Activated CD4-positive, alpha-beta memory T cell treated with anti-CD3 and anti-CD28 coated beads, Interleukin-2, amount 10 ng/mL, durations not matched to agents 7 days and 5 days (primary cell): Measurements from ENCODE around the gene FRAT2. TPM values are rescaled to one million over a fixed set of nuclear protein-coding genes. Genes with fewer than 3 reads are reported as not detected.
A peak's percentile ranks its signal among the peaks of the same experiment; 100 is the strongest.

Experiments used
- CTCF ChIA-PET: fragments of 350-600 bp; sonication (Branson Sonifier 250); formaldehyde crosslinking; loops from one replicate; lab custom pipeline; 2021; ENCODE audit warnings: antibody characterized with exemption, inconsistent platforms; lab: Charles Lee
- POLR2A ChIA-PET: fragments of 350-600 bp; sonication (Branson Sonifier 250); formaldehyde crosslinking; loops from one replicate; lab custom pipeline; 2021; ENCODE audit warnings: antibody characterized with exemption; lab: Charles Lee
- DNase-seq: peaks from one replicate; pipeline ENCODE4 v3.0.0-alpha.2; 2020
- H3K27ac Mint-ChIP-seq: one replicate; pipeline ENCODE4 v1.8.0; 2021; ENCODE audit warnings: mild to moderate bottlenecking, mixed read lengths
- H3K27me3 Mint-ChIP-seq: one replicate; pipeline ENCODE4 v1.8.0; 2021; ENCODE audit warnings: mixed read lengths
- H3K36me3 Mint-ChIP-seq: one replicate; pipeline ENCODE4 v1.8.0; 2021; ENCODE audit warnings: low read depth, mixed read lengths
- H3K4me1 Mint-ChIP-seq: one replicate; pipeline ENCODE4 v1.8.0; 2021; ENCODE audit warnings: mixed read lengths
- H3K4me3 Mint-ChIP-seq: one replicate; pipeline ENCODE4 v1.8.0; 2021; ENCODE audit warnings: mild to moderate bottlenecking, mixed read lengths
- H3K9me3 Mint-ChIP-seq: one replicate; pipeline ENCODE4 v1.8.0; 2021; ENCODE audit warnings: mixed read lengths
- total RNA-seq, 2 experiments: library from RNA; stranded (reverse); gene quantifications; one replicate each; pipeline ENCODE4 v1.2.3, GENCODE V29; 2021

The FRAT2 gene
- total RNA-seq, 2 experiments from 2014 or later, result 11.1 to 11.5 TPM

- no peak overlapping the region for H3K4me3 Mint-ChIP-seq
- H3K27ac Mint-ChIP-seq, result no peak overlapping the region
Measured at GRCh38 chr10:97331153-97331703, 3.3 kb downstream of the FRAT2 start.

GRCh38 chr10:97329766-97330165 is 4.8 kb downstream of the FRAT2 start:
- POLR2A ChIA-PET, result interaction anchor here (2.0 to 5.8 kb wide), 3 partner anchors 10 to 37 kb away, joined by 5 to 51 read pairs (median 14); partner anchors contain the start of genes ARHGAP19 and FRAT1

More at GRCh38 chr10:97331153-97331703, 3.3 kb downstream of the FRAT2 start:
- H3K9me3 Mint-ChIP-seq, result no peaks in the 10 kb centered on the region
- H3K27me3 Mint-ChIP-seq, result peaks cover 4% of the 10 kb centered on the region
- CTCF ChIA-PET, result interaction anchor here (2.3 kb wide), 1 partner anchor 12 kb away, joined by 14 read pairs; the partner anchor contains the start of gene FRAT1
- POLR2A ChIA-PET, result interaction anchor here (1.5 to 5.8 kb wide), 2 partner anchors 9 to 12 kb away, joined by 5 to 51 read pairs; partner anchors contain the start of gene FRAT1
- peaks cover 26% of the 10 kb centered on the region for H3K36me3 Mint-ChIP-seq
- DNase-seq, result no peak
- H3K4me1 Mint-ChIP-seq, result peaks cover 62% of the 10 kb centered on the region

GRCh38 chr10:97328646-97329453 is 5.7 kb downstream of the FRAT2 start:
- Mint-ChIP-seq H3K4me3 (no peak overlapping the region), H3K27ac (no peak overlapping the region)
- no peak for DNase-seq

More at GRCh38 chr10:97329766-97330165, 4.8 kb downstream of the FRAT2 start:
- Mint-ChIP-seq H3K27ac (no peak overlapping the region), H3K9me3 (no peaks in the 10 kb centered on the region), H3K4me3 (no peak overlapping the region), H3K27me3 (no peaks in the 10 kb centered on the region), H3K36me3 (peaks cover 26% of the 10 kb centered on the region), H3K4me1 (peaks cover 58% of the 10 kb centered on the region)
- CTCF ChIA-PET, result no interaction called here
- no peak for DNase-seq

GRCh38 chr10:97327348-97328294 is 6.9 kb downstream of the FRAT2 start:
- Mint-ChIP-seq H3K27me3 (no peaks in the 10 kb centered on the region), H3K4me1 (peaks cover 48% of the 10 kb centered on the region), H3K36me3 (peaks cover 20% of the 10 kb centered on the region), H3K9me3 (no peaks in the 10 kb centered on the region), H3K4me3 (no peak overlapping the region), H3K27ac (peak overlapping the region; percentile 75)
- no peak for DNase-seq
- CTCF ChIA-PET, result interaction anchor here (0.6 to 1.3 kb wide), 2 partner anchors 49 to 81 kb away, joined by 3 to 5 read pairs; no protein-coding TSS in a partner anchor
- POLR2A ChIA-PET, result interaction anchor here (0.9 to 2.6 kb wide), 3 partner anchors 8 to 35 kb away, joined by 3 to 14 read pairs (median 5); partner anchors contain the start of genes ARHGAP19 and FRAT1

More at GRCh38 chr10:97328646-97329453, 5.7 kb downstream of the FRAT2 start:
- Mint-ChIP-seq H3K9me3 (no peaks in the 10 kb centered on the region), H3K27me3 (no peaks in the 10 kb centered on the region), H3K4me1 (peaks cover 58% of the 10 kb centered on the region), H3K36me3 (peaks cover 26% of the 10 kb centered on the region)
- CTCF ChIA-PET, result interaction anchor here (1.3 kb wide), 1 partner anchor 50 kb away, joined by 5 read pairs; no protein-coding TSS in a partner anchor
- POLR2A ChIA-PET, result interaction anchor here (2.0 to 2.6 kb wide), 2 partner anchors 9 to 36 kb away, joined by 5 to 14 read pairs; partner anchors contain the start of genes ARHGAP19 and FRAT1

- Mint-ChIP-seq H3K27me3 (peaks cover 2% of the 10 kb centered on the region), H3K9me3 (no peaks in the 10 kb centered on the region), H3K4me1 (peaks cover 46% of the 10 kb centered on the region), H3K4me3 (no peak overlapping the region), H3K36me3 (peaks cover 10% of the 10 kb centered on the region), H3K27ac (no peak overlapping the region)
- ChIA-PET CTCF (interaction anchor here (0.7 to 1.1 kb wide), 4 partner anchors 8 to 138 kb away, joined by 3 to 4 read pairs (median 4); partner anchors contain the start of gene RRP12), POLR2A (interaction anchor here (0.8 to 1.3 kb wide), 2 partner anchors 8 to 11 kb away, joined by 3 to 8 read pairs; partner anchors contain the start of gene FRAT2)
- no peak for DNase-seq
Measured at GRCh38 chr10:97325754-97326153, 8.8 kb downstream of the FRAT2 start.

- no peak overlapping the region for H3K27ac Mint-ChIP-seq
- no peaks in the 10 kb centered on the region for H3K9me3 Mint-ChIP-seq
- CTCF ChIA-PET, result interaction anchor here (0.7 kb wide), 1 partner anchor 9 kb away, joined by 4 read pairs; no protein-coding TSS in a partner anchor
- peaks cover 6% of the 10 kb centered on the region for H3K36me3 Mint-ChIP-seq
- no peak for DNase-seq
- no peak overlapping the region for H3K4me3 Mint-ChIP-seq
- peaks cover 2% of the 10 kb centered on the region for H3K27me3 Mint-ChIP-seq
- POLR2A ChIA-PET, result no interaction called here
- H3K4me1 Mint-ChIP-seq, result peaks cover 41% of the 10 kb centered on the region
Measured at GRCh38 chr10:97323501-97323900, 11.0 kb downstream of the FRAT2 start.

- Mint-ChIP-seq H3K4me3 (peak overlapping the region; percentile 79), H3K9me3 (no peaks in the 10 kb centered on the region), H3K27me3 (peaks cover 4% of the 10 kb centered on the region), H3K27ac (no peak overlapping the region), H3K36me3 (peaks cover 2% of the 10 kb centered on the region), H3K4me1 (peaks cover 28% of the 10 kb centered on the region)
- no peak for DNase-seq
- ChIA-PET POLR2A (interaction anchor here (1.0 kb wide), 1 partner anchor 10 kb away, joined by 5 read pairs; no protein-coding TSS in a partner anchor), CTCF (interaction anchor here (0.8 to 1.5 kb wide), 2 partner anchors 10 to 11 kb away, joined by 3 to 6 read pairs; no protein-coding TSS in a partner anchor)
Measured at GRCh38 chr10:97321804-97322190, 12.7 kb downstream of the FRAT2 start.

- Mint-ChIP-seq H3K27ac (no peak overlapping the region), H3K27me3 (peaks cover 4% of the 10 kb centered on the region), H3K4me1 (peaks cover 25% of the 10 kb centered on the region), H3K4me3 (peak overlapping the region; percentile 79), H3K9me3 (no peaks in the 10 kb centered on the region), H3K36me3 (peaks cover 2% of the 10 kb centered on the region)
- ChIA-PET CTCF (interaction anchor here (0.8 to 1.5 kb wide), 2 partner anchors 11 to 12 kb away, joined by 3 to 6 read pairs; no protein-coding TSS in a partner anchor), POLR2A (interaction anchor here (1.0 kb wide), 1 partner anchor 11 kb away, joined by 5 read pairs; no protein-coding TSS in a partner anchor)
- DNase-seq, result no peak
Measured at GRCh38 chr10:97321032-97321803, 13.3 kb downstream of the FRAT2 start.

- Mint-ChIP-seq H3K27me3 (peaks cover 4% of the 10 kb centered on the region), H3K27ac (peak overlapping the region; percentile 69), H3K36me3 (peaks cover 2% of the 10 kb centered on the region), H3K4me1 (peaks cover 25% of the 10 kb centered on the region), H3K4me3 (peak overlapping the region; percentile 79), H3K9me3 (no peaks in the 10 kb centered on the region)
- DNase-seq, result peak; percentile 33
- ChIA-PET CTCF (interaction anchor here (1.0 to 2.4 kb wide), 4 partner anchors 12 to 79 kb away, joined by 3 to 14 read pairs (median 8); no protein-coding TSS in a partner anchor), POLR2A (interaction anchor here (1.2 to 3.5 kb wide), 5 partner anchors 8 to 80 kb away, joined by 6 to 51 read pairs (median 14); partner anchors contain the start of genes ARHGAP19 and FRAT2)
Measured at GRCh38 chr10:97320480-97321031, 14.0 kb downstream of the FRAT2 start.

- Mint-ChIP-seq H3K36me3 (peaks cover 2% of the 10 kb centered on the region), H3K4me1 (peaks cover 25% of the 10 kb centered on the region), H3K27me3 (peaks cover 4% of the 10 kb centered on the region), H3K4me3 (peak overlapping the region; percentile 79), H3K9me3 (no peaks in the 10 kb centered on the region), H3K27ac (peak overlapping the region; percentile 69)
- peak; percentile 65 for DNase-seq
- ChIA-PET POLR2A (interaction anchor here (1.0 to 3.5 kb wide), 9 partner anchors 9 to 171 kb away, joined by 3 to 51 read pairs (median 6); partner anchors contain the start of genes ARHGAP19 and FRAT2), CTCF (interaction anchor here (0.9 to 2.4 kb wide), 5 partner anchors 13 to 80 kb away, joined by 3 to 14 read pairs (median 5); partner anchors contain the start of gene FRAT2)
Measured at GRCh38 chr10:97319671-97320479, 14.7 kb downstream of the FRAT2 start.
